Glomerular visceral epithelial cell (primary cell): ENCODE measurements around the gene IL4R.
"Not testable (repeated sequence)": the region's sequence is repeated elsewhere in the genome, so short reads cannot be mapped to it uniquely, and the experiment has no call there.

ENCODE experiments used
- DNase-seq: peaks from one replicate; pipeline ENCODE4 v3.0.0-alpha.2; 2016; ENCODE audit errors: extremely low spot score

Gene IL4R

DNA sequence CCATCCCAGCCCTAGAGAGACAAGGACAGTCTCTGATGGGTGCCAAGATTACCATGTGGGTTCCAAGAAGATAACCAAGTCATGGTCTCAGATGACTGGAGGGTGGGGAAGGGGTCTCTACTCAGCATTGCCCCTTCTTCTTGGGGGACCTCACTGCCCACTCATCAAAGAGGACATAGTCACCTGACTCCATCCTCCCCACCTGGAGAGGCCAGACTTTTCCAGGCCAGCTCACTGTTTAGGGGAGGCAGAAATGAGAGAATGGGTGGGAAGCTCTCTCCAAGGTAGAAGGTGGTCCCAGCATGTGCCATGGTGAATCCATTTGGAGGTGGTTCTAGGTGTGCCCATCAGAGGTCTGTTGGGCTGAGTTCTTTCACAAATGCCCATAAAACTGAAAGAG is 67.5 kb downstream of the IL4R start:
- no peak for DNase-seq

DNA sequence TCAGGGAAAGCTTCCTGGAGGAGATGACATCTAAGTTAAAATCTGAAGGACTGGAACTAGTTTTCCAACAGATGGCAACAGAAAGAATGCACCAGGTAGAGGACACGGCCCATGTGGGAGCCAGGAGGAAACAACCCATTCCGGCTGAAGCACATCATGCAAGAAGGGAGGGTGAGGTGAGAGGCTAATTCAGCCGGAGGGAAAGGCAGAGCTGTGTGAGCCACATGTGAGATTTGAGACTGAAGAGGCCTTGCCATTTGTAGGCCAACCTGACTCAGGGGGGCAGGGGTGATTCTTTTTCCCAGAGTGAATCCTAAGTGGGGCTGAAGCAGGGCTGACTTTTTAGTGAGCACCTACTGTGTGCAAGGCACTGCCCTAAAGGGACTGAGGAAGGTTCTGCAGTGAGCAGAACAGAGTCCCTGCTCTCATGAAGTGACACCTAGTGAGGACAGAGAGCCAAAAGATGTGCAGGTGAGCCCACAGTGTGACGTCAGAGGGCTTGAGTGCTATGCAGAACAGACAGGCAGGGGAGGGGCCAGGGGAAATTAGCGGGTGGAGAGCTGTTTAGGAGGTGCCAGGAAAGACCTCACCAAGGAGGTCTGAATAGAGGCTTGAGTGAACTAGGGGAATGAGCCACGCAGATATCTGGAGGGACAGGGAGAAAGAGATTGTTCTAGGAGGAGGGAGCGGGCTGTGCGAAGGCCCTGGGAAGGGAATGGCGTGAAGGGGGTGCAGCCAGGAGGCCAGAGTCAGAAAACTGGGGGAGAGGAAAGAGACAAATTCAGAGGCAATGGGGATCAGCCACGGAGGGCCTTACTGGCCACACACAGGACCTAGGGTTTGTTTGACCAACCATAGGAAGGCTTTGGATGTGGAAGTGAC is 68.4 kb downstream of the IL4R start:
- DNase-seq = no peak

DNA sequence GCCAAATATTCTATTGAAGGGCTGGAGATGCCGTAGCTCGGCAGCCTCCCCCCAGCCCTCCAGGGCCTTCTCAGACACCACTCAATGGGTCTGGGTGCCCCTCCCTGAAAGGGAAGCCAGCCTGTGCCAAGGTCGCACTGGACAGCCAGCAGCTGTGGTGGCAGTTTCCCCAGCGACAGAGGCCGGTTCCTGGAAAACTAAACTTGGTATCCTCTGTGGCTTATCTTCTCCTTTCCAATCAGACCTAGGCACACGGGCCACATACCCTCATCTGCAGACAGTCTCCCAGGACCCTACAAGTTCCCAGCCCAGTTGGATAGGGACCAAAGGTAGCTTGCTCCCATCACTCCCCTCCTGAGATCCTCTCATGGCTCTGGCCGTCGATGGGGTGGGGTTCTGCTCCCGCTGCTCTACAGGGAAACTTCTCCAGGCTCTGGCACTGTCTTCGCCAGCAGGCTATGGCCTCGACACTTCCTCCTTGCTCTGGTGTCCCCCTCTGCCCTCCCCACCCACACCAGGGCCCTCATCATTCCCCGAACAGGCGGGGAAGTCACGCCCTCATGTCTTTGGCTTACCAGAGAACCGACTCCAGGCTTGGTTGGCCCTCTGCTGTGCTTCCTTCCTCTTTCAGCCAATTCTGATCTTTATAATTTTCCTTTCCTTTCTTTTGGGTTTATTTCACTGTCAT is 69.9 kb downstream of the IL4R start:
- no peak for DNase-seq

DNA sequence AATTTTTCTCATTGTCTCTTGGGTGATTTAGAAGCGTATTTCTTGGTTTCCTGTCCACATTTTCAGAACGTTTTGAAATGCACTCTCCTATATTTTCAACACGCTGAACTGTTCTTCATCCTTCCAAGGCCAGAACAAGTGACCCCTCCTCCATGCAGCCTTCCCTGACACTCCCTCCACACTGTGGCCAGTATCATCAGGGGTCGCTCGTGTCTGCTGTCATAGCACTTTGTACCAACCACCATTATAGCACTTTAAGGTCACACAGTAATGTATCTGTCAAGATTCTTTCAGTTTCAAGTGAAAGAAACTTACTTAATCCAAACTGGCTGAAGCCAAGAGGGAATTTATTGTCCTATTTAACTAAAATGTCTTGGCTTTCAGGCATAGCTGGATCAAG is 70.7 kb downstream of the IL4R start:
- no peak for DNase-seq

DNA sequence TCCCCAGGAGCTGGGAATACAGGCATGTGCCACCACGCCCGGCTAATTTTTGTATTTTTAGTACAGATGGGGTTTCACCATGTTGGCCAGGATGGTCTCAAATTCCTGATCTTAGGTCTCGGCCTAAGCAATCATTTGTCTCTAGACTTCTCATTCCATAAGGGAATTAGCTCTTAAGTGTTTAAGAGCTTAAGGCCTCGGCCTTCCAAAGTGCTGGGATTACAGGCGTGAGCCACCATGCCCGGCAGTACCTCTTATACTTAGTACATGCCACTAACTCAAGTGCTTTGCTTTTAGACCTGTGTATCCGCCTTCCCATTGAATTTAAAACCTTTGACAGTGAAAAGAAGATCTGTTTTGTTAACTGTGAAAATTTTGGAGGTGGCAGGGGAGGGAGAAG is 71.6 kb downstream of the IL4R start:
- no peak for DNase-seq

DNA sequence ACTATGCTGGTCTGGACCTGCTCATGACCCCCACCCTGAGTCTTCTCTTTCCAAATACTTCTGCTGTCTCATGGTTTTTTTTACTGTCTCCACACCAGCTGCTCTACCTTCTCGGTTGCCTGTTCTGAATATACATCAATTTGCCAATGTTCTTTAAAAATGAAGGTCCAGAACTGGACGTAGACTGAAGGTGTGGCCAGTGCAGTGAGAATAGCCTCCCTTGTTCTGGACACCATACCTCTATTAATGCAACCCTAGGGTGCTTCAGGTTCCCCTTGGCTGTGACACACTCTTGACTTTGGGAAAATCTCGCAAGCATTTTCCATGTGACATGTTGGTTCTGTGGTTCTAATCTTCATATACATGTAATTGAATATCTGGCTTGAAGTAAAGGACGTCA is 72.9 kb downstream of the IL4R start:
- DNase-seq = no peak

DNA sequence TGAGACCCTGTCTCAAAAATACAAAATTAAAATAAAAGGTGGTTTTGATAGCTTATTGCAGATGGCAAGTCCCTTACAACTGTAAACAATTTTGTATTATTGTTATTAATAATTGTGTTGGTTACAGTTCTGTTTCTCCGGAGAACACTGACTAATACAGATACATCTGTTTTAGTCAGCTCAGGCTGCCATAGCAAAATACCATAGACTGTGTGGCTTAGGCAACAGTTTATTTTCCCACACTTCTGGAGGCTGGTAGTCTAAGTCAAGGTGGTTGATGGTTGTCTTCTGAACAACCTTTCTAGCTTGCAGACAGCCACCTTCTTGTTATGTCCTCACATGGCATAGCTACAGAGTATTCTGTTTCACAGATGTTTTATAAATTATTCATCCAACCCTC is 74.0 kb downstream of the IL4R start:
- DNase-seq = no peak

DNA sequence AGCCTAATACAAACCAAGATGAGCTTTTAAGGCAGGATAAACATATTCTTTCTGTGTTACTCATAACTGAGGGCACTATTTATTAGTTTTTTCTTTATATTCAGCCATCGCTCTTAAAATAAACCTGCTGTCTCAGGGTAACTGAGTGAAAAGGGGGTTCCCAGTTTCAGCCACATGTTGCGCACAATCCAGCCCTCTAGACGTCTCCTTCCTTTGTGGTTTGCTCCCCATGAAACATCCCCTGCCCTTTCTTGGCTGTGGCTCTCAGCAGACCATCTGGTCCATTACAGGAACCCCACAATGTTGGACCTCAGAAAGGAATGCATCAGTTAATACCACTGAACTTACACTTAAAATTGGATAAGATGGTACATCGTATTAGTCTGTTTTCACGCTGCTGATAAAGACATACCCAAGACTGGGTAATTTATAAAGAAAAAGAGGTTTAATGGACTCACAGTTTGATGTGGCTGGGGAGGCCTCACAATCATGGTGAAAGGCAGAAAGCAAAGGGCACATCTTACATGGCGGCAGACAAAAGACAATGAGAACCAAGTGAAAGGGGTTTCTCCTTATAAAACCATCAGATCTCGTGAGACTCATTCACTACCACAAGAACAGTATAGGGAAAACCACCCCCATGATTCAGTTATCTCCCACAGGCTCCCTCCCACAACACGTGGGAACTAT is 75.6 kb downstream of the IL4R start:
- no peak for DNase-seq

DNA sequence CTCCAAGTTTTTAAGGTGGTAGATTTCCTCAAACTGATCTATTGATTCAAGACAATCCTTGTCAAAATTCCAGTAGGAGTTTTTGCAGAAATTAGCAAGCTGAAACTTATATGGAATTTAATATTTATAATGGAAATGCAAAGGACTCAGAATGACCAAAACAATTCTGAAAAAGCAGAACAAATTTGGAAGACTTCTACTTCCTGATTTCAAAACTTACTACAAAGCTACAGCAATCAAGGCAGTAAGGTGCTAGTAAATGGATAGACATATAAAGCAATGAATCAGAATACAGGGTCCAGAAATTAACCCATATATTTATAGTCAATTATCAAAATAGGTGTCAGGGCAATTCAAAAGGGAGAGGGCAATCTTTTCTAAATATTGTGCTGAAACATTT is 76.4 kb downstream of the IL4R start:
- no peak for DNase-seq

DNA sequence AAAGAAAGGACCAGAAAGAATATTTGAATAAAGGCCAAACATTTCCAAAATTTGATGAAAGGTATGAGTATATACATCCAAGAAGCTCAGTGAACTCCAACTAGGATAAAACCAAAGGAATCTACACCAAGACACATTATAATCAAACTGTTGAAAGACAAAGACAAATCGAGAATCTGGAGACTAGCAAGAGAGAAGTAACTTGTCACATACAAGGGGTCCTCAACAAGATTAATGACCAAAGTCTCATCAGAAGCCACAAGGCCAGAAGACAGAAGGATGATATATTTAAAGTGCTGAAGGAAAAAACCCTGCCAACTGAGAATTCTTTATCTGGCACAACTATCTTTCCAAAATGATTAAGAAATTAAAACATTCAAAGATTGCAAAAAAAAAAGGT is 78.9 kb downstream of the IL4R start:
- no peak for DNase-seq

DNA sequence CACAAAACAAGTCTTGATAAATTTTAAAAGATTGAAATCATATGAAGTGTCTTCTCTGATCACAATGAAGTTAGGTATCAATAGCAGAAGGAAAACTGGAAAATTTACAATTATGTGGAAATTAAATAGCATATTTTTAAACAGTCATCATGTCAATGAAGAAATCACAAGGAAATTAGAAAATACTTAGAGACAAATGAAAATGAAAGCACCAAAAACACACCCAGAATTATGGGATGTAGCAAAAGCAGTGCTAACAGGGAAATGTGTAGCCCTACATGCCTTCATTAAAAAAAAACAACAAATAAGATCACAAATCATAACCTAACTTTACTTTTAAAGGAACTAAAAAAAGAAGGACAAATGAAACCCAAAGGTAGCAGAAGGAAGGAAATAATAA is 80.7 kb downstream of the IL4R start:
- DNase-seq = no peak

DNA sequence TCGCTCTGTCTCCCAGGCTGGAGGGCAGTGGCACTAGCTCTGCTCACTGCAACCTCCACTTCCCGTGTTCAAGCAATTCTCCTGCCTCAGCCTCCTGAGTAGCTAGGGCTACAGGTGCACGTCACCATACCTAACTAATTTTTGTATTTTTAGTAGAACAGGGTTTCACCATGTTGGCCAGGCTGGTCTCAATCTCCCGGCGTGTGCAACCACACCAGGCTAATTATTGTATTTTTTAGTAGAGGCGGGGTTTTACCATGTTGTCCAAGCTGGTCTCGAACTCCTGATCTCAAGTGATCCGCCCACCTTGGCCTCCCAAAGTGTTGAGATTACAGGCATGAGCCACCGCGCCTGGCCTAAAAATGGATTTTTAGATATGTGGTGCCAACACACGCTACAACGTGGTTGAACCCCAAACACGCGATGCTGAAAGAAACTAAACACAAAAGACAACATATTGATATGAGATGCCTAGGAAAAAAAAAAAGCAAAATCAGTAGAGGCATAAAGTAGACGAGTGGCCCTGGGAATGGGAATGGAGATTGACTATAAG is 84.6 kb downstream of the IL4R start:
- DNase-seq = not testable (repeated sequence)

DNA sequence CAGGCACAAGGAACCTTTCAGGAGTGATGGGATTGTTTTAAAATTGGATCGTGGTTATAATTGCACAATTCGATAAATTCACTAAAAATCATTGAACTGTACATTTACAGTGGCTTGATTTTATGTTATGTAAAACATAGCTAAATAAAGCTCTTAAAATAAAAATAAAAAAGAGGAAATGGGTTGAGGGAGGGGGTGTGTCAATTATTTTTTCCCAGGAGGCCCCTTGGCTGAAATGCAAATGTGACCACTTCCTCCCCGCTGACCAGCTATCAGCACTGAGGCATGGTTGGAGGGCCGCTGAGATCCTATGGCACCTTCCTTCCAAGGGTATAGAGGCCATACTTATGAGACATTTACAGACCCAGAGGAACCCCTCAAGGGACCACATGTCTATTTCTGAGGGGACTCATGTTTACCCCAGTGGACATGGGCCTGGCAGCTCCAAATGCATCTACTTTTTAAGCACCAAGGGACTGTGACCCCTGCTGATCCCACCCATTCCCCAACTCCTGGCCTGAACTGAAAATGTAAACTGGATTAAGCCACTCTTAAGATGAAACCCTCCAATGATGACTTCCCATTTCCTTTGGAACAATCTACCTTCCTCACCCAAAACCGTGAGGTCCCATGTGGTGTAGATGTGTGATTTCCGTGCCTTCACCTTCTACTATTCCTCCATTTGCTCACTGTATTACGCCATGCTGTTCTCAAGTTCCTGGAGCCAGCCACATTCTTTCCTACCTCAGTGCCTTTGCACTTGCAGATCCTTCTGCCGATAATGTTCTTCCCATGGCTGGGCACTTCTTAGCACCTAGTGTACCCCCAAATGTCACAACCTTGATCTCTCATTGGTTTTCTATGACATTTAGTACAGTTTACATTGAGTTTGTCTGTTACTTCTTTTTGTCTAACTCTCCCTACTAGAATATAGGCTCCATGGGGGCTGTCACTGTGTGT is 85.4 kb downstream of the IL4R start:
- DNase-seq = no peak

DNA sequence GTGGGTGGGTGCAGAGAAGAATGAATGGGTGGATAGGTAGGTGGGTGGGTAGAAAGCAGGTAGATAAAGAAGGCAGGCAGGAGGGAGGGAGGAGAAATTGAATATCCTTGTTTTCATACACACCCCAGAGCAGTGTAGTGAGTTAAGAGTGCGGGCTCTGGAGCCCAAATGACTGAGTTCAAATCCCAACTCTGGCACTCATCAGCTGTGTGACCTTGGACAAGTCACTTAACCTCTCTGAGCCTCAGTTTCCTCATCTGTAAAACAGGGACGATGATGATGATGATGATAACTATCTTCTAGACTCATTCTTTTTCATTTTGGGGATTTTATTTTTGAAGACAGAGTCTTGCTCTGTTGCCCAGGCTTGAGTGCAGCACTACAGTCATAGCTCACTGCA is 86.2 kb downstream of the IL4R start:
- DNase-seq = no peak

DNA sequence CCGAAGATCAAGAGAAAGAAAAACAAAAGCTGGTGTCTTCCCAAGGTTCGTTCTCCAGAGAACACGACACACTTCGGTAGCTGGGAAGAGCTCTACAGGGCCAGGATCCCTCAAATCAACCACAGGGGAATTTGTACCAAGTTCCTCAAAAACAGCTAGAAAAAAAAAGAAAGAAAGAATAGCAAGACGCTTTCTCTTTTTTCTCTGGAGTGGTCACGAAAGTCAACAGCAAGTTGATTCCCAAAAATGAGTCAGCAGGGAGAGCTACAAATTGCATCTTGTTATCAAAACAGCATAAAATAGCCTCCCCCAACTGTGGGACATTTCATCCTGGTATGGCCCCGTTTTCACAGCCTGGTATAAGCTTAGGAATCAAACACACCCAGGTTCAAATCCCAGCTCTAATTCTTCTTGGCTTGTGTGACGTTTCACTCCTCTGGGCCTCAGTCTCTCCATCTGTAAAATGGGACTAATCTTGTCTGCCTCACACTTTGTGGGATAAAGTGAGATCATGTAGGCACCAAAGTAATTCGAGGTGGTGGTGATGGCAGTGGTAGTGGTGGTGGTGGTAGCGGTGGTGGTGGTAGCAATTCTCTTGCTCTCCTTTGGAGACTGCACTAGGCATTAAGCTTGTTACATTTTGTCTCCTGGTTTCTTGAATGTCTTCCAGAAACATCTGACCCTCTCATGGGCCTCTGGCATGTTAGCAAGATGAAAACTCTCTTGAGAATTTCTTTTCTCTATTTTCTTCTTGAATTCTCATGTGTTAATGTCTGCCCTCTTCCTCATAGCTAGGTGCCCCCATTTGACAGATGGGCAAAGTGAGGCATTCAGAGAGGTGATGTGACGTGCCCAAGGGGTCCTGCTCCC is 87.2 kb downstream of the IL4R start:
- DNase-seq = peak; percentile 25

DNA sequence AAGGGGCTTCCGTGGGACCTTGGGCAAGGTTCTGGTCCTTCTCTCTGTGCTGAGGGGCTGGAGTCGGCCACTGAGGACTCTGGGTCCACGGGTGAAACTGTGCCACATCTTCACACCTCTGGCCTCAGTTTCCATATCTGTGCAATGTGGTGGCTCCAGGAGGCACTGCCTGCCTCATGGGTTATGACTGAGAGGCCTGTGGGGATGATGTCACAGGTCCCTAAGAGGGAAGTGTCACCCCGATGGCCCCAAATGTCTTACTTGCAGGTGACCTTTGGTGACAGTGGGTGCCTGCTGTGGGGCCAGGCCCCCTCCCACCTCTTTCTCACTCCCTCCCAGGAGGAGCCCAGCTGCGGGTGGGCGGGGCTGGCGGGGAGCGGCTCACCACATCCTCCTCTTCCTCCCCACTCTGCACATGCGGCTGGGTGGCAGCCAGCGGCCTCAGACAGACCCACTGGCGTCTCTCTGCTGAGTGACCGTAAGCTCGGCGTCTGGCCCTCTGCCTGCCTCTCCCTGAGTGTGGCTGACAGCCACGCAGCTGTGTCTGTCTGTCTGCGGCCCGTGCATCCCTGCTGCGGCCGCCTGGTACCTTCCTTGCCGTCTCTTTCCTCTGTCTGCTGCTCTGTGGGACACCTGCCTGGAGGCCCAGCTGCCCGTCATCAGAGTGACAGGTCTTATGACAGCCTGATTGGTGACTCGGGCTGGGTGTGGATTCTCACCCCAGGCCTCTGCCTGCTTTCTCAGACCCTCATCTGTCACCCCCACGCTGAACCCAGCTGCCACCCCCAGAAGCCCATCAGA is 88.2 kb downstream of the IL4R start, which contains the start of gene IL21R:
IL21R (plus strand) TSS at position 407 of the 801 bp plus-strand sequence. CDS start 27,898 bp downstream, outside the sequence.
- DNase-seq = peak; percentile 72

DNA sequence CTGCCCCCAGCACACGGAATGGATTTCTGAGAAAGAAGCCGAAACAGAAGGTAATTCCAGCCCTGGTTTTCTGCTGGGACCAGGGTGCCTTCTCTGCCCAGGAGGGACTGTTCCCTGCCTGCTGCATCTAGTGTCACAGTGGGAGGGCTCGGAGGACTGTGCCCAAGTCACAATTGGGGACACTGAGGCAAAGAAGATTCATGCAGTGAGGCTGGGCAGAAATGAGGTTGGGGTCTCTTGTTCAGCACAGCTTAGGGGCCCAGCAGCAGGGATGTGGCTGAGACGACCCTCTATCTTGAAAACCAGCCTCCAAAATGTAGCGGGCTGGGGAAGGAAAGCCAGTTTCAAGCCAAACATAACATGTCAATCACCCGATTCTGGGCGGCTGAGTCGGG is 88.8 kb downstream of the IL4R start:
- no peak for DNase-seq

DNA sequence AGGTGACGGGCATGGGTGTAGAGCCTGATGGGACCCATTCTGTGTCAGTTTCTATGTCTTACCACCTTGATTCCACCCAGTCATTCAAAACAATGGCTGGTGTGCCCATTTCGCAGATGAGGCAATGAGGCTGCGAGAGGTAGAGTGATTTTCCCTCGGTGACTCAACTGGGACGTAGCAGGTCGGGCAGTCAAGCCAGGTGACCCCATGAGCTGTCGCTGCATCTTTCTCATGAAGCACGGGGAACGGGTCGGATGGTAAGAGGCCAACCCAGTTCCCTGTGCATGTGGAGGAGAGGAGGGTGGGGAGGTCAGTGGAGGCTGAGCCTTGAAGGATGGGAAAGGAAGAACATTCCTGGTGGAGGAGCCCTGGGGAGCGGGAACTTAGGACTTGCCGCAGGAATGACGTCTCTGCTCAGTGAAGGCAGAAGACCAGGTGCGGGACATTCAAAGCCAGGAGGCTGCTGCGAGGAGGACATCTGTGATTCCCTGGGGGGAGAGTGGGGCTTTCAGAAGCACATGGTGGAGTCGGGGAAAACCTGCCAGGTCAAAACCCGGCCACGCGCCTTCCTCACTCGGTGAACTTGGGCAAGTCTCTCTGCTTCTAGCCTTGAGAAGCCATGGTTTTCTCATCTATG is 89.3 kb downstream of the IL4R start:
- DNase-seq = no peak

DNA sequence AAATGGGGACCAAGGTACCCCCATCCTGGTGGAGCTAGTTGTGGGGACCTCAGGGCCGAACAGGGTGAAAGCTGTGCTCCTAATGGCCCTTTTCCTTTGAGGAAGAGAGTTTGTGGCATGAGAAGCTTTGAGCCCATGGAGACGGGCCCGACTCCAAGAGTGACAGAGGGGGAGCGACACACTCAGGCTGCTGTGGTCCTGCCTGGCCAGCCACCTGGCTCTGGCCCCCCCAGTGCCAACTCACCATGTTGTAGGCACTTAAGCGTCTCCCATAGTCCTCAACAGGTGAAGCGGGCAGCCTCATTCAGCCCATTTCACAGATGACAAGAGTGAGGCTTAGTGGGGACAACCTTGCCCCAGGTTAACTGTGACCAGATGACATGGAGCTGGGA is 89.8 kb downstream of the IL4R start:
- no peak for DNase-seq
